Kidney epithelial cell (primary cell): ENCODE measurements around the gene SEMA4A. TPM values are rescaled to one million over a fixed set of nuclear protein-coding genes. Genes with fewer than 3 reads are reported as not detected.

Source experiments
- DNase-seq: peaks from one replicate; pipeline ENCODE4 v3.0.0-alpha.2; 2010; ENCODE audit warnings: low read depth
- H3K27me3 ChIP-seq: 2 replicates; pipeline ENCODE4 v1.6.0; 2011; ENCODE audit warnings: low read length; ENCODE audit not compliant: control insufficient read depth, insufficient read depth
- H3K36me3 ChIP-seq: 2 replicates; pipeline ENCODE4 v1.5.1; 2011; ENCODE audit warnings: low read length; ENCODE audit not compliant: control insufficient read depth, insufficient read depth
- H3K4me3 ChIP-seq: 2 replicates; pipeline ENCODE4 v1.5.1; 2011; ENCODE audit warnings: low read depth, mild to moderate bottlenecking, control low read depth, low read length
- CTCF ChIP-seq: IDR thresholded peaks from 2 replicates; pipeline ENCODE4 v1.5.1; 2011; ENCODE audit warnings: mild to moderate bottlenecking, moderate library complexity, low read length, control low read depth, inconsistent platforms; ENCODE audit not compliant: insufficient read depth, poor library complexity, severe bottlenecking
- total RNA-seq: library from RNA; depleted of rRNA; stranded (reverse); fragments of >200 nt; gene quantifications from 2 replicates; pipeline ENCODE4 v1.2.3, GENCODE V29; 2015

The SEMA4A gene
- total RNA-seq, 1 donor from 2014 or later = 2.6 TPM

- Histone ChIP-seq H3K4me3 (no peak overlapping the region), H3K36me3 (peaks cover 2% of the 10 kb centered on the region), H3K27me3 (no peaks in the 10 kb centered on the region)
- TF ChIP-seq CTCF = no peak
- no peak for DNase-seq
These were observed 26.5 kb upstream of the SEMA4A start for GRCh38 chr1:156126630-156127534.

- no peaks in the 10 kb centered on the region for H3K27me3 ChIP-seq
- H3K36me3 ChIP-seq = peaks cover 2% of the 10 kb centered on the region
These were observed 25.1 kb upstream of the SEMA4A start for GRCh38 chr1:156128308-156128653.

GRCh38 chr1:156128654-156129597 lies 24.5 kb upstream of the SEMA4A start:
- H3K4me3 ChIP-seq = no peak overlapping the region
- H3K36me3 ChIP-seq = peaks cover 2% of the 10 kb centered on the region
- no peak for DNase-seq
- TF ChIP-seq CTCF = no peak
- no peaks in the 10 kb centered on the region for H3K27me3 ChIP-seq

More at GRCh38 chr1:156128308-156128653, 25.1 kb upstream of the SEMA4A start:
- no peak for TF ChIP-seq CTCF
- no peak overlapping the region for H3K4me3 ChIP-seq
- no peak for DNase-seq

GRCh38 chr1:156129687-156130577 lies 23.5 kb upstream of the SEMA4A start:
- TF ChIP-seq CTCF = peak; percentile 97
- Histone ChIP-seq H3K36me3 (peaks cover 4% of the 10 kb centered on the region), H3K27me3 (no peaks in the 10 kb centered on the region), H3K4me3 (no peak overlapping the region)
- peak; percentile 89 for DNase-seq

- Histone ChIP-seq H3K27me3 (no peaks in the 10 kb centered on the region), H3K36me3 (peaks cover 5% of the 10 kb centered on the region), H3K4me3 (no peak overlapping the region)
- DNase-seq = no peak
- TF ChIP-seq CTCF = no peak
These were observed 22.8 kb upstream of the SEMA4A start for GRCh38 chr1:156130578-156130942.
